Endodermal cell (in vitro differentiated cells): ENCODE measurements around the gene PDK4. TPM values are rescaled to one million over a fixed set of nuclear protein-coding genes. Genes with fewer than 3 reads are reported as not detected.
A peak's percentile ranks its signal among the peaks of the same experiment; 100 is the strongest.

Source experiments
- DNase-seq: peaks from one replicate; pipeline ENCODE4 v3.0.0-alpha.2; 2017
- H3K27ac ChIP-seq: 2 replicates; pipeline ENCODE4 v1.5.1; 2013; ENCODE audit warnings: mild to moderate bottlenecking, low read depth, low read length, moderate library complexity
- H3K27me3 ChIP-seq: 2 replicates; pipeline ENCODE4 v1.6.1; 2013; ENCODE audit warnings: mild to moderate bottlenecking, low read length, moderate library complexity; ENCODE audit not compliant: insufficient read depth, control insufficient read depth, poor library complexity, severe bottlenecking
- H3K36me3 ChIP-seq: 2 replicates; pipeline ENCODE4 v1.7.0; 2013; ENCODE audit warnings: mild to moderate bottlenecking, low read length, moderate library complexity; ENCODE audit not compliant: control insufficient read depth, insufficient read depth
- H3K4me1 ChIP-seq: one replicate; pipeline ENCODE4 v1.7.0; 2013; ENCODE audit warnings: low read length; ENCODE audit not compliant: control insufficient read depth, insufficient read depth
- H3K4me3 ChIP-seq: 2 replicates; pipeline ENCODE4 v1.5.1; 2013; ENCODE audit warnings: mild to moderate bottlenecking, low read length, moderate library complexity
- H3K9ac ChIP-seq: 2 replicates; pipeline ENCODE4 v1.6.1; 2013; ENCODE audit warnings: mild to moderate bottlenecking, low read length, moderate library complexity; ENCODE audit not compliant: poor library complexity, severe bottlenecking; ENCODE audit errors: extremely low read depth
- H3K9me3 ChIP-seq: 2 replicates; pipeline ENCODE4 v1.6.1; 2013; ENCODE audit warnings: mild to moderate bottlenecking, low read length, moderate library complexity; ENCODE audit not compliant: control insufficient read depth
- H3K27ac Mint-ChIP-seq: 2 replicates; pipeline ENCODE4 v1.8.0; 2020; ENCODE audit warnings: mixed read lengths
- H3K27me3 Mint-ChIP-seq: 2 replicates; pipeline ENCODE4 v1.8.0; 2021; ENCODE audit warnings: mild to moderate bottlenecking, mixed read lengths; ENCODE audit not compliant: insufficient read depth
- H3K36me3 Mint-ChIP-seq: 2 replicates; pipeline ENCODE4 v1.8.0; 2020; ENCODE audit warnings: low read depth, mixed read lengths
- H3K4me1 Mint-ChIP-seq: 2 replicates; pipeline ENCODE4 v1.8.0; 2020; ENCODE audit warnings: mixed read lengths
- H3K4me3 Mint-ChIP-seq: 2 replicates; pipeline ENCODE4 v1.8.0; 2020; ENCODE audit warnings: mild to moderate bottlenecking, moderate library complexity, mixed read lengths
- H3K9me3 Mint-ChIP-seq: 2 replicates; pipeline ENCODE4 v1.8.0; 2020; ENCODE audit warnings: mild to moderate bottlenecking, mixed read lengths
- CTCF ChIP-seq: fragments of 200-600 bp; sonication (generic); conservative IDR thresholded peaks from 2 replicates; pipeline ENCODE4 v1.5.0; 2021; ENCODE audit warnings: antibody characterized with exemption, mild to moderate bottlenecking
- WGBS, 2 experiments: methylation state at CpG; one replicate each; pipeline versions ENCODE4 v1.1.5 to v1.1.7; 2013; ENCODE audit warnings: missing lambda C conversion rate in 2 of 2, mixed read lengths in 1 of 2; ENCODE audit not compliant: insufficient coverage in 1 of 2, insufficient read length in 1 of 2; 5-methylcytosine and 5-hydroxymethylcytosine counted together
- long read RNA-seq, 4 experiments: library from polyadenylated mRNA in 2 of 4; library from RNA in 1 of 4; library from capped mRNA in 1 of 4; stranded (forward) in 3 of 4; unstranded in 1 of 4; transcript quantifications; one replicate each; pipeline ENCODE4 v2.0.0, GENCODE V29; 2020 to 2021; ENCODE audit warnings: inconsistent platforms in 1 of 4
- polyA plus RNA-seq, 2 experiments: library from polyadenylated mRNA; stranded (reverse); fragments of 50-300 nt; gene quantifications; one replicate each; pipeline ENCODE4 v1.2.3, GENCODE V29; 2013
- total RNA-seq, 2 donors: library from RNA; stranded (reverse); fragmentation: NEBNext Ultra II Directional in 1 of 2; extraction: Animal tissue kit (Norgen Biotek cat#: 25700) in 1 of 2; gene quantifications; 2 replicates in 1 of 2; 3 replicates in 1 of 2; pipeline ENCODE4 v1.2.1, GENCODE V29; 2021

The PDK4 gene
- total RNA-seq, result under 1 TPM; 0.42 to 0.73 TPM
- 1.6 TPM for polyA plus RNA-seq (2013, experiment 1 of 2)
- 0.58 TPM for polyA plus RNA-seq (2013, experiment 2 of 2)
- long read RNA-seq, experiment 1, result 0 reads
- long read RNA-seq, experiment 2, partial matches to known transcripts, result 0 of 2 reads
- long read RNA-seq, experiment 2, other reads (novel, unspliced or antisense), result 1 of 2 reads
- long read RNA-seq, experiment 3, partial matches to known transcripts, result 0 of 4 reads
- long read RNA-seq, experiment 3, other reads (novel, unspliced or antisense), result 0 of 4 reads
- long read RNA-seq, experiment 4, result 0 reads

GRCh38 chr7:95596198-95597063 is at the start of gene PDK4:
Gene PDK4 (minus strand): TSS chr7:95596516. CDS start chr7:95596293, 223 bp downstream.
- Mint-ChIP-seq H3K4me3 (peak within 1 kb of the TSS; percentile 76), H3K27ac (peak within 1 kb of the TSS; percentile 73), H3K4me1 (peaks cover 3% of the 10 kb centered on the region), H3K27me3 (peaks cover 66% of the 10 kb centered on the region), H3K9me3 (no peaks in the 10 kb centered on the region), H3K36me3 (no peaks in the 10 kb centered on the region)
- DNase-seq, result peak; percentile 92
- peaks cover 3% of the 10 kb centered on the region for H3K4me1 ChIP-seq
- H3K4me3 ChIP-seq, result peak within 1 kb of the TSS; percentile 87
- no peak for TF ChIP-seq CTCF
- no peak within 1 kb of the TSS for H3K27ac ChIP-seq
- H3K9me3 ChIP-seq, result no peaks in the 10 kb centered on the region
- no peaks in the 10 kb centered on the region for H3K36me3 ChIP-seq
- H3K27me3 ChIP-seq, result peaks cover 93% of the 10 kb centered on the region
- no peak within 1 kb of the TSS for H3K9ac ChIP-seq
- WGBS, 2 experiments, result 0 to 2% methylated on average over 18 to 63 of the region's 63 CpGs

DNA sequence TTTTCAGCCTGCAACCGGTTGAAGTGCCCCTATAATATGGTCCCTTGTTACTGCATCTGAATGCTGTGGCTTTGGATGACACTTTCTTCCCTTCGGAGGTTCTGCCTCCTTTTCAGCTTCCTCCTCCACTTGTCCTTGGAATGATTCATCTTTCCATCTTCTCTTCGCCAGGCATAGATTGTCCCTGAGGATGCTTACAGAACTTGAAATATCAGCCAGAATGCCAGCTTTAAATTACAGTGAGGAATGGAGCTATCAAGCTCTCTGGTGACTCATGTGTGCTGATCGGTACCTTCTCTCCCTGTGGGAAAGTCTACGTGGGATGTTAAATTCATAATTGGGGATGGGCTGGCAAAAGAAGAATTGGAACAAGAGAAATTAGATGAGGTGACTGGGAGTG is 45.9 kb upstream of the PDK4 start:
- H3K27me3 Mint-ChIP-seq, result peaks cover 3% of the 10 kb centered on the region
- WGBS, 2 experiments, result 83 to 85% methylated on average over 4 to 5 of the region's 5 CpGs
- Histone ChIP-seq H3K4me3 (no peak overlapping the region), H3K36me3 (no peaks in the 10 kb centered on the region), H3K9ac (no peak overlapping the region), H3K27me3 (no peaks in the 10 kb centered on the region), H3K4me1 (no peaks in the 10 kb centered on the region), H3K27ac (no peak overlapping the region), H3K9me3 (no peaks in the 10 kb centered on the region)
- no peak for TF ChIP-seq CTCF
- H3K9me3 Mint-ChIP-seq, result no peaks in the 10 kb centered on the region
- no peak for DNase-seq
- no peak overlapping the region for H3K4me3 Mint-ChIP-seq
- H3K4me1 Mint-ChIP-seq, result no peaks in the 10 kb centered on the region
- H3K36me3 Mint-ChIP-seq, result no peaks in the 10 kb centered on the region
- H3K27ac Mint-ChIP-seq, result no peak overlapping the region

DNA sequence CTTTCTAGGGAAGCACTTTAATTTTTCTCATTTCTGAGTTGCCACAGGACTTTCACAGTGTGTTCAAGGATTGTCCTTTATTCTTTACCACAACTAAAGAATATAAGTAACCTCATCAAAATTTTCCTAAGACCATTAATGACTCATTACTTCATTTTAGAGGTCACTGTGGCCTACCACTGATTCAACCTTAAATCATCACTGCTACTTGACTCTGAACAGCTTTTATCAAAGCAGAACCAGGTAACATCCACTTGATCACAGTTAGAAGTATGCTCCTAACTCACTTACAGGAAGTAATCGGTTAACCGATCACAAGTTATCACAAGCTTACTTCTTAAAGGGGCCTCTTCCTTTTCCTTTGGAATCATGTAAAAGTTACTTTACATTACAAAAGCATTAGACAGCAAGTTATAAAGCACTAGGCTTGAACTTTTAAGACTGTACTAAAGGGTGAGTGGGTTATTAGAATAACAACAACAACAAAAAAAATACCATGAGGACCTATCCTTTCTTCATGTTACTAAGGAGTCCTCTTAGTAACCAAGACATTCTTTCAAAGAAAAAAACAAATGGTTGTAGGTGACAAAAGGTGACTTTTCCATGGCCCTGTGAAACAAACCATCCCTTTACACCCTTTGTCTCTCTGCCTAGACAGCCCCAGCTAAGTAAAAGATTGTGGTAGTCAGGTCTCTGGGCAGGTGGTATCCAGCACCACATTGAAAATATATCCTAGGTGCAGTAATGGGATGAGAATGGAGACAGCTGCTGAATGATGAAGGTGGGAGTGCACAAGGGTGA is 40.0 kb upstream of the PDK4 start:
- Histone ChIP-seq H3K27me3 (no peaks in the 10 kb centered on the region), H3K36me3 (no peaks in the 10 kb centered on the region), H3K9me3 (no peaks in the 10 kb centered on the region), H3K4me3 (no peak overlapping the region), H3K9ac (no peak overlapping the region), H3K4me1 (no peaks in the 10 kb centered on the region), H3K27ac (no peak overlapping the region)
- 52 to 69% methylated on average over 2 of the region's 2 CpGs for WGBS, 2 experiments
- Mint-ChIP-seq H3K27me3 (no peaks in the 10 kb centered on the region), H3K9me3 (no peaks in the 10 kb centered on the region), H3K4me1 (peaks cover 5% of the 10 kb centered on the region), H3K27ac (no peak overlapping the region), H3K36me3 (no peaks in the 10 kb centered on the region), H3K4me3 (no peak overlapping the region)
- no peak for TF ChIP-seq CTCF
- no peak for DNase-seq
